ENCODE results near the gene TP73.

Gene TP73

DNA sequence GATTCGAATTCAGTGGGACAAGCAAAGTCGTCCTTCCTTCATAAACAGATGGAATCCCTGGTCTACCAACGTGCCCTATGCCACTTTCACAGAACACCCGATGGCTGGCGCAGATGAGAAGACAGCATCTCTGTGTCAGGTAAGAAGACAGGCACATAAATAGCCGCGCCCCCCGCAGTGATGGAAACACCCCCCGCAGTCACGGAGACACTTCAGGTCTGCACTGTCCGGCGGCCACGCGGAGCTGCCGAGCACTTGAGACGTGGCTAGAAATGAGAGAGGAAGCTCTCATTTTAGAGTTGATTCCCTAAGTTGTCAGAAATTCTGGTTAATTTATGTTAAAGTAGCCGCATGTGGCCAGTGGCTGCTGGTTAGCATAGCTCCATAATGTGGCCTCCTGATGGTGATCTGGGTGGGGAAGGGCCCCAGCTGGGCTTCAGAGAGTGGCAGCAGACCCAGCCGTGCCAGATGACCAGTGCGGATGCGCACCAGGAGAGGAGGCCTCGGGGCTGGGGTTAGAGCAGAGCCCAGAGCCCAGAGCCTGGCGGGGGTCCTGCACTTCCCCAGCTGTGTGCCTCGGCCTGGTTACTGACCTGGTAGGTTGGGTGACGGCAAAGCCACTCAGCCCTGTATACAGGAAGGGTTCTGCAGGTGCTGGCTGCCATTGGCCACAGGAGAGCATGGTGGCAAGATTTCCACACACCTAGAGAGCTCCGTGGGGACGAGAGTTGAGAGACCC, 24.6 kb upstream of the TP73 start:
- no peak for DNase-seq (ENCODE audit: extremely low read depth, low read depth)
- TF ChIP-seq, protein P1, sequence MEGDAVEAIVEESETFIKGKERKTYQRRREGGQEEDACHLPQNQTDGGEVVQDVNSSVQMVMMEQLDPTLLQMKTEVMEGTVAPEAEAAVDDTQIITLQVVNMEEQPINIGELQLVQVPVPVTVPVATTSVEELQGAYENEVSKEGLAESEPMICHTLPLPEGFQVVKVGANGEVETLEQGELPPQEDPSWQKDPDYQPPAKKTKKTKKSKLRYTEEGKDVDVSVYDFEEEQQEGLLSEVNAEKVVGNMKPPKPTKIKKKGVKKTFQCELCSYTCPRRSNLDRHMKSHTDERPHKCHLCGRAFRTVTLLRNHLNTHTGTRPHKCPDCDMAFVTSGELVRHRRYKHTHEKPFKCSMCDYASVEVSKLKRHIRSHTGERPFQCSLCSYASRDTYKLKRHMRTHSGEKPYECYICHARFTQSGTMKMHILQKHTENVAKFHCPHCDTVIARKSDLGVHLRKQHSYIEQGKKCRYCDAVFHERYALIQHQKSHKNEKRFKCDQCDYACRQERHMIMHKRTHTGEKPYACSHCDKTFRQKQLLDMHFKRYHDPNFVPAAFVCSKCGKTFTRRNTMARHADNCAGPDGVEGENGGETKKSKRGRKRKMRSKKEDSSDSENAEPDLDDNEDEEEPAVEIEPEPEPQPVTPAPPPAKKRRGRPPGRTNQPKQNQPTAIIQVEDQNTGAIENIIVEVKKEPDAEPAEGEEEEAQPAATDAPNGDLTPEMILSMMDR (IDR thresholded peaks at IDR 0.05; ENCODE audit: low read depth, low read length), result no peak

DNA sequence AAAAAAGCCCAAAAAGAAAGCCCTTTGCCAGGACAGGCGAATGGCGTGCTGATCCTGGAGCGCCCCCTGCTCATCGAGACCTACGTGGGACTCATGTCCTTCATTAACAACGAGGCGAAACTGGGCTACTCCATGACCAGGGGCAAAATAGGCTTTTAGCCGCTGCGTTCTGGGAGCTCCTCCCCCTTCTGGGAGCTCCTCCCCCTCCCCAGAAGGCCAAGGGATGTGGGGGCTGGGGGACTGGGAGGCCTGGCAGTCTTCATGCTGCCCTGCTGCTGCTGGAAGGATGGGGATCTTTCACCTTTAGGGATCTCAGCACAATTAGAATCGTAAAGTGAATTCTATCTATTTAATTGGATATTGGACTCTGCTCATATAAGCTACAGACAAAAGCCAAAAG, 23.9 kb upstream of the TP73 start:
- no peak for DNase-seq (ENCODE audit: extremely low read depth, low read depth)
- TF ChIP-seq, protein P1 (IDR thresholded peaks at IDR 0.05; ENCODE audit: low read depth, low read length), result no peak

DNA sequence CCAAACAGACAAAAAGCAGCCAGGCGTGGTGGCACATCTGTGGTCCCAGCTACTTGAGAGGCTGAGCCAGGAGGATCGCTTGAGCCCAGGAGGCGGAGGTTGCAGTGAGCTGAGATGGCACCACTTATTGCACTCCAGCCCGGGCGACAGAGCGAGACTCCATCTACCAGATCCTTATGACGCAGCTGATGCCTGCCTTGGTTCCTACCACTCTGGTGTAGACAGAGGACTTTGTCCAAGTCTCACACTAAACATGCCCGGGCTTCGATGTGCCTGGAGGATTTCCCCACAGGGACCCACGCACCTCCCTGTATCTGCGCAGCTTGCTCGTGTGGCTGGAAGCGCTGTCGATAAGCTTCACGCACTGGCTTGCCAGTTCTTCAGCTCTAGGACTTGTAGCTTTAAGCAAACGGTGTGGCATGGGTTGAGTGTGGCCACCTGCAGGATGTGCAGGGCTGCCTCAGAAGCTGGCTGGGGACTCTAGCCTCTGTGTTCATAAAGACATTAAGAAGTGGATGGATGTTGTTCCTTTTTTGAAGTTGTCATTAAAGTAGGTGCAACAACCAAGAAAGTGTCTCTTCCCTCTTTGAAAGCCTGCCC, 22.7 kb upstream of the TP73 start:
- TF ChIP-seq, protein P1 (IDR thresholded peaks at IDR 0.05; ENCODE audit: low read depth, low read length), result no peak
- no peak for DNase-seq (ENCODE audit: extremely low read depth, low read depth)

DNA sequence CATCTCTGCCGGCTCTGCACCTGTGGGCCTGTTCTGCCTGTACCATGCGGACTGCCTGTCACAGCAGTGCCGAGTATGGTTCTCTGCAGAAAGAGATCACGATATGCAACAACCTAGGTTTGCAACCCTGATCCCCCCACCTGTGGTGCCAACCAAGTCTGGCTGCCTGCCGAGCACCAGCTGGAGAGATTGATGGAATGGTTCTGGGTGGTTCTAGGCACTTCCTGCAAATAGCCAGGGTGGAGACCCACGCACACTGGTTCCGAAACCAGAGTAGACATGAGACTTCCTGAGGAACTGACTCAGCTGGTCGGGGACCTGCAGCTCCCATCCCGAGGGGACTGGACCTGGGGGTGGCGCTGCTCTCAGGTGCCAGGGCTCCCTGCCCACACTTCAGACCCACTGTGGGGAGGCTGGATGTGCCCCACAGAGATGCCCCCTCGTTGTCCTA, 22.1 kb upstream of the TP73 start:
- TF ChIP-seq, protein P1 (IDR thresholded peaks at IDR 0.05; ENCODE audit: low read depth, low read length), result no peak
- DNase-seq (ENCODE audit: extremely low read depth, low read depth), result no peak

DNA sequence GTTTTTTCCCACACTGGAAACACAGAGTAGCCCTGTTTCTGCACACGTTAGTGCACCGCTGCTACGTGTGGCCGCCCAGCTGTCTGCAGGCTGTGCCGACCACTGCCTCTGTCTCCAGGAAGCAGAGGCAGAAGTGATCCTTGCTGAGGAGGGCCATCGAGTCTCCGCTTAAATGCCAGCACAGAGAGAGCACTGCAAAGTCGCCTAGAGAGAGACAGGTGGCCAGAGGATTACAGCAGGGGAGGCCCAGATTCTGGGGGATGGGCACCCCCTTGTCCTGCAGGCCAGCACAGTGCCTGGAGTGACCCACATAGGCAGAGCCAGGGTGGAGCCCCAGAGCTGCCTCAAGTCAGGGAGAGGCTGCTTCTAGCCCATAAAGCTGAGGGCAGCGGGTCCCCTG, 21.4 kb upstream of the TP73 start:
- TF ChIP-seq, protein P1 (IDR thresholded peaks at IDR 0.05; ENCODE audit: low read depth, low read length), result no peak
- no peak for DNase-seq (ENCODE audit: extremely low read depth, low read depth)

DNA sequence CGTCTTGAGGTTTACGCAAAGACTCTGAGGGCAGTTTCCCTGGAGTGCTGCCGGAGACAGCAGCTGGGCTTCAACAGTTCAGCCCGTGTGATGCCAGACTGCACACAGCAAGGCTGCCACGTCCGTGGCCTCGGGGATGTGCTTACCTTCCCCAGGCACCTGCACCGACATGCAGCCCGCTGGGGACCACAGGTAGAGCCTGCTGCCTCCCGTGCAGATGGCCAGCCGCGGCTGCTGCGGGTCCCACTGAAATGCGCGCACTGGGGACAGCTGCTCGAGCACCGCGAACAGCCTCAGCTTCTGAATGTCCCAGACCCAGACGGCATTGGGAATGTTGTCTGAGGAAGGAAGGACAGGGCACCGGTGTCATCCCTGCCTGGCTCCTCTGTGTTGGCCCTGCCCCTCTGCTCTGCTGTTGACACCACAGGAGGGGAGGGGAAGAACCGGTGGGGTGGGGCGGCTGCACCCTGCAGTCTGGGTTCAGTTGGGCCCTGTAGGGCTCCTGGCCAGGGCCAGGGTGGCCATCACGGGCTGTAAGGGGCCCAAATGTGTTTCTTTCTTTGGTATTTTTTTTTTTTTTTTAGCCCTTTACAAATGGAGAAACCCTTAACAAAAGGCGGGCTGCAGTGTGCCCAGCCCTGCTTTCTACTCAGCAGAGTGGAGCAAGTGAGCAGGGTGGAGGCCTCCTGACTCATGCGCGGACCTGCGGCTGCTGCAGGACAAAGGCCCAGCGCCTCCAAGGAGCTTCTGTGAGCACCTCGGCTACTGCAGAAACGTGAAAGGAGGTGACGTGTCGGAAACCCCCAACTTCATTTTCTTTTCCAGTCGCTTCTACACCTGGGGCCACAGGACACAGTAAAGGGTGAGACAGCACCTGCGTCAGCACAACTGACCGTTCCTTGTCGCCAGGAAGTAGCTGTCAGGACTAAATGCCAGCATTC, 20.7 kb upstream of the TP73 start:
- TF ChIP-seq, protein P1 (IDR thresholded peaks at IDR 0.05; ENCODE audit: low read depth, low read length), result no peak
- DNase-seq (ENCODE audit: extremely low read depth, low read depth), result no peak
